HCT116 (cell line): ENCODE data around the gene PRKACA. TPM values are rescaled to one million over a fixed set of nuclear protein-coding genes. Genes with fewer than 3 reads are reported as not detected.

Experiments used
- ATAC-seq: fragments of 200-7000 bp; cut with Tn5 transposase; 2 replicates; pipeline ENCODE4 v1.9.1; 2020; ENCODE audit warnings: mild to moderate bottlenecking, moderate library complexity
- BruUV-seq: library from RNA; stranded (reverse); fragments of 400-500 nt; replicated peaks from 2 replicates; lab custom pipeline; 2021; lab: Mats Ljungman, UMichigan
- CTCF ChIA-PET: fragments of 300-600 bp; sonication (Branson Sonifier 250); formaldehyde crosslinking; loops from one replicate; lab custom pipeline; 2021; ENCODE audit warnings: antibody characterized with exemption; lab: Charles Lee
- POLR2A ChIA-PET: fragments of 300-600, 350-600 bp; sonication (Branson Sonifier 250); formaldehyde crosslinking; loops from one replicate; lab custom pipeline; 2021; ENCODE audit warnings: antibody characterized with exemption; lab: Charles Lee
- RAD21 ChIA-PET, 2 experiments: fragments of 300-600 bp; sonication (Branson Sonifier 250); formaldehyde crosslinking; loops; one replicate each; lab custom pipeline; 2023; ENCODE audit warnings: low total read pairs in 2 of 2; ENCODE audit not compliant: uncharacterized antibody in 2 of 2, unreplicated experiment in 2 of 2, low non-redundant PET in 1 of 2; lab: Charles Lee
- DNase-seq: peaks from one replicate; pipeline ENCODE4 v3.0.0-alpha.2; 2010; ENCODE audit warnings: low read depth, low spot score
- H2AFZ ChIP-seq: fragments of 200-600 bp; shearing (Covaris generic), sonication (generic); 2 replicates; pipeline ENCODE4 v1.6.1; 2017; ENCODE audit warnings: low read depth, mixed run types, mixed read lengths, antibody characterized with exemption, low read length; ENCODE audit not compliant: poor library complexity, severe bottlenecking
- H3K27ac ChIP-seq: 2 replicates; pipeline ENCODE4 v1.5.1; 2012; ENCODE audit warnings: low read depth, low read length
- H3K27me3 ChIP-seq: fragments of 200-600 bp; sonication (generic); 2 replicates; pipeline ENCODE4 v1.6.1; 2016; ENCODE audit warnings: mixed run types, low read length, mixed read lengths; ENCODE audit not compliant: insufficient read depth
- H3K36me3 ChIP-seq, 2 experiments: fragments of 200-500 bp in 1 of 2; fragments of 200-600 bp in 1 of 2; sonication (Bioruptor generic) in 1 of 2; sonication (generic) in 1 of 2; 2 replicates each; pipeline versions ENCODE4 v1.5.1 to v1.6.1; 2014 to 2016; ENCODE audit warnings: low read length in 2 of 2, inconsistent platforms in 1 of 2, mixed read lengths in 1 of 2, mixed run types in 1 of 2; ENCODE audit not compliant: insufficient read depth in 2 of 2, control insufficient read depth in 1 of 2
- H3K4me1 ChIP-seq, 2 experiments: fragments of 200-600 bp in 1 of 2; sonication (generic) in 1 of 2; 2 replicates each; pipeline versions ENCODE4 v1.5.1 to v1.6.1; 2012 to 2017; ENCODE audit warnings: low read length in 2 of 2, inconsistent platforms in 1 of 2, mild to moderate bottlenecking in 1 of 2, mixed read lengths in 1 of 2, mixed run types in 1 of 2, moderate library complexity in 1 of 2; ENCODE audit not compliant: insufficient read depth in 2 of 2, control insufficient read depth in 1 of 2
- H3K4me2 ChIP-seq: fragments of 200-600 bp; sonication (generic); 2 replicates; pipeline ENCODE4 v1.6.1; 2017; ENCODE audit warnings: mixed run types, low read length, mixed read lengths
- H3K4me3 ChIP-seq, 2 experiments: fragments of 200-600 bp in 1 of 2; sonication (generic) in 1 of 2; replicated peaks in 1 of 2; 2 replicates each; pipeline ENCODE4 v1.5.1; 2011 to 2016; ENCODE audit warnings: low read length in 2 of 2, control low read depth in 1 of 2, low read depth in 1 of 2, mild to moderate bottlenecking in 1 of 2, mixed read lengths in 1 of 2, mixed run types in 1 of 2
- H3K79me2 ChIP-seq: fragments of 200-600 bp; sonication (generic); 2 replicates; pipeline ENCODE4 v1.6.1; 2017; ENCODE audit warnings: mild to moderate bottlenecking, mixed run types, low read length, moderate library complexity, mixed read lengths; ENCODE audit not compliant: insufficient read depth
- H3K9ac ChIP-seq: fragments of 200-600 bp; sonication (generic); 2 replicates; pipeline ENCODE4 v1.6.1; 2016; ENCODE audit warnings: low read length, mixed read lengths
- H3K9me2 ChIP-seq: fragments of 200-600 bp; sonication (generic), shearing (Covaris generic); 2 replicates; pipeline ENCODE4 v1.6.1; 2017; ENCODE audit warnings: mixed run types, mild to moderate bottlenecking, moderate library complexity; ENCODE audit not compliant: insufficient read depth
- H3K9me3 ChIP-seq, 2 experiments: fragments of 200-500 bp in 1 of 2; fragments of 200-600 bp in 1 of 2; sonication (Bioruptor generic) in 1 of 2; sonication (generic) in 1 of 2; 2 replicates each; pipeline ENCODE4 v1.6.1; 2014 to 2017; ENCODE audit warnings: low read length in 2 of 2, mixed read lengths in 2 of 2, inconsistent platforms in 1 of 2, low read depth in 1 of 2, mild to moderate bottlenecking in 1 of 2, mixed run types in 1 of 2, moderate library complexity in 1 of 2; ENCODE audit not compliant: control insufficient read depth in 1 of 2, insufficient read depth in 1 of 2
- H4K20me1 ChIP-seq: fragments of 200-600 bp; sonication (generic), shearing (Covaris generic); 2 replicates; pipeline ENCODE4 v1.6.1; 2017; ENCODE audit warnings: mixed run types, mild to moderate bottlenecking, moderate library complexity; ENCODE audit not compliant: insufficient read depth
- CTCF ChIP-seq, 3 experiments: fragments of 200-600 bp in 1 of 3; sonication (generic) in 1 of 3; IDR thresholded peaks in 2 of 3; conservative IDR thresholded peaks in 1 of 3; 2 replicates each; pipeline ENCODE4 v1.5.1; 2012 to 2017; ENCODE audit warnings: low read depth in 2 of 3, low read length in 2 of 3, antibody characterized with exemption in 1 of 3, borderline replicate concordance in 1 of 3, control low read depth in 1 of 3, mild to moderate bottlenecking in 1 of 3, mixed read lengths in 1 of 3, mixed run types in 1 of 3, moderate library complexity in 1 of 3; ENCODE audit not compliant: insufficient read depth in 1 of 3
- ELF1 ChIP-seq: IDR thresholded peaks from 2 replicates; pipeline ENCODE4 v1.6.1; 2012; ENCODE audit warnings: low read depth, borderline replicate concordance
- EZH2phosphoT487 ChIP-seq: fragments of 200-600 bp; IDR thresholded peaks from 2 replicates; pipeline ENCODE4 v1.6.1; 2018; ENCODE audit warnings: antibody characterized with exemption, borderline replicate concordance
- POLR2A ChIP-seq: IDR thresholded peaks from 2 replicates; pipeline ENCODE4 v1.7.0; 2011; ENCODE audit warnings: borderline replicate concordance; ENCODE audit not compliant: insufficient read depth, insufficient read length; ENCODE audit errors: extremely low read depth
- POLR2AphosphoS5 ChIP-seq: IDR thresholded peaks from 2 replicates; pipeline ENCODE4 v1.6.1; 2011; ENCODE audit warnings: mild to moderate bottlenecking, low read depth, low read length, moderate library complexity
- REST ChIP-seq: IDR thresholded peaks from 2 replicates; pipeline ENCODE4 v1.6.1; 2012; ENCODE audit warnings: low read depth
- SRF ChIP-seq: IDR thresholded peaks from 2 replicates; pipeline ENCODE4 v1.6.1; 2012; ENCODE audit warnings: low read depth
- ZFX ChIP-seq: fragments of 450-650 bp; IDR thresholded peaks from 2 replicates; pipeline ENCODE4 v1.6.1; 2017
- intact Hi-C: fragments of 100-400 bp; cut with micrococcal nuclease; formaldehyde crosslinking; loops from 2 replicates; pipeline ENCODE4 v1.10.0; 2022
- total RNA-seq: library from RNA; stranded (reverse); gene quantifications from one replicate; pipeline ENCODE4 v1.2.1, GENCODE V29; 2021; ENCODE audit not compliant: unreplicated experiment

Gene PRKACA
- total RNA-seq, 1 experiment from 2014 or later, result 95.7 TPM

GRCh38 chr19:14148751-14149410, 31.3 kb upstream of the PRKACA start:
- H3K4me3 ChIP-seq, result no peak overlapping the region
- ChIA-PET CTCF (interaction anchor here (0.8 to 1.9 kb wide), 4 partner anchors 9 to 257 kb away, joined by 4 to 15 read pairs (median 7); partner anchors contain the start of gene ASF1B), POLR2A (interaction anchor here (0.8 kb wide), 1 partner anchor 12 kb away, joined by 3 read pairs; the partner anchor contains the start of gene ASF1B), RAD21 (interaction anchor here in 1 of 2 experiments (0.8 kb wide), 1 partner anchor 257 kb away, joined by 3 read pairs; no protein-coding TSS in a partner anchor)
- no peaks in the 10 kb centered on the region for H3K79me2 ChIP-seq
- DNase-seq (no peak), ATAC-seq (no peak)
- no peaks in the 10 kb centered on the region for H3K9me3 ChIP-seq
- H3K4me2 ChIP-seq, result peak overlapping the region; percentile 42
- 0 out of 2 replicates have a peak overlapping the region, but pooled peaks have one; percentile 25 for H3K9ac ChIP-seq
- no peak for TF ChIP-seq CTCF (IDR thresholded peaks at IDR 0.05 in 2 of 3, conservative IDR thresholded peaks at IDR 0.05 in 1 of 3; ENCODE audit: borderline replicate concordance in 1 of 3, insufficient read depth in 1 of 3, low read depth in 2 of 3, low read length in 2 of 3)
- no peak for TF ChIP-seq EZH2phosphoT487
- TF ChIP-seq POLR2A, result no peak
- TF ChIP-seq SRF, result no peak
- TF ChIP-seq ELF1, result no peak
- TF ChIP-seq REST, result no peak
- TF ChIP-seq ZFX, result no peak
- TF ChIP-seq POLR2AphosphoS5, result no peak
- peak overlapping the region; percentile 28; the same call in 1 of the 2 replicates for H3K27ac ChIP-seq
- H3K36me3 ChIP-seq, result peaks cover 10 to 19% of the 10 kb centered on the region in 2 experiments
- no peak overlapping the region for H2AFZ ChIP-seq
- intact Hi-C loops, result loop anchor here (1.0 kb wide), 1 partner anchor 199 kb away; no protein-coding TSS in a partner anchor
- no peaks in the 10 kb centered on the region for H4K20me1 ChIP-seq
- no peaks in the 10 kb centered on the region for H3K9me2 ChIP-seq
- no peaks in the 10 kb centered on the region for H3K27me3 ChIP-seq
- peaks cover 5 to 15% of the 10 kb centered on the region in 2 experiments; a peak in 3 of 4 replicates for H3K4me1 ChIP-seq
- no TSS peak for BruUV-seq
